ENCODE measurements around the gene CCT6A.
"Not testable (repeated sequence)": the region's sequence is repeated elsewhere in the genome, so short reads cannot be mapped to it uniquely, and the experiment has no call there.

The CCT6A gene

GRCh38 chr7:56079450-56080185 is 28.1 kb downstream of the CCT6A start:
- peaks cover 68% of the 10 kb centered on the region for H3K4me1 ChIP-seq
- peak overlapping the region; percentile 71 for H3K4me2 ChIP-seq
- peak overlapping the region; percentile 61 for H3K9ac ChIP-seq
- peaks cover 67% of the 10 kb centered on the region for H3K36me3 ChIP-seq
- peak overlapping the region; percentile 77 for H3K27ac ChIP-seq
- H3K4me3 ChIP-seq = no peak overlapping the region
- H3K27me3 ChIP-seq = no peaks in the 10 kb centered on the region
- no peak for TF ChIP-seq Cebpa-rat (IDR thresholded peaks at IDR 0.05)
- no peaks in the 10 kb centered on the region for H4K20me1 ChIP-seq
- H3K9me3 ChIP-seq = no peaks in the 10 kb centered on the region

GRCh38 chr7:56080726-56081435 is 29.3 kb downstream of the CCT6A start:
- peak overlapping the region; percentile 77 for H3K27ac ChIP-seq
- H3K9ac ChIP-seq = peak overlapping the region; percentile 61; the same call in 1 of the 2 replicates
- H3K27me3 ChIP-seq, H3K9me3 ChIP-seq, H3K4me3 ChIP-seq, H4K20me1 ChIP-seq: not testable (repeated sequence)
- H3K36me3 ChIP-seq = peaks cover 61% of the 10 kb centered on the region
- peak overlapping the region; percentile 71 for H3K4me2 ChIP-seq
- H3K4me1 ChIP-seq = peaks cover 81% of the 10 kb centered on the region

GRCh38 chr7:56081626-56082340 is 30.2 kb downstream of the CCT6A start:
- H3K4me3 ChIP-seq = no peak overlapping the region
- H3K9me3 ChIP-seq = no peaks in the 10 kb centered on the region
- peak overlapping the region; percentile 77 for H3K27ac ChIP-seq
- peaks cover 83% of the 10 kb centered on the region for H3K4me1 ChIP-seq
- H3K27me3 ChIP-seq = no peaks in the 10 kb centered on the region
- no peaks in the 10 kb centered on the region for H4K20me1 ChIP-seq
- no peak overlapping the region for H3K9ac ChIP-seq
- peaks cover 61% of the 10 kb centered on the region for H3K36me3 ChIP-seq
- TF ChIP-seq Cebpa-rat (IDR thresholded peaks at IDR 0.05) = no peak
- peak overlapping the region; percentile 78 for H3K4me2 ChIP-seq

- H3K9me3 ChIP-seq = no peaks in the 10 kb centered on the region
- H3K36me3 ChIP-seq = peaks cover 62% of the 10 kb centered on the region
- H4K20me1 ChIP-seq = no peaks in the 10 kb centered on the region
- peak overlapping the region; percentile 77 for H3K27ac ChIP-seq
- H3K9ac ChIP-seq = peak overlapping the region; percentile 45; the same call in 1 of the 2 replicates
- no peaks in the 10 kb centered on the region for H3K27me3 ChIP-seq
- H3K4me3 ChIP-seq = 0 out of 2 replicates have a peak overlapping the region, but pooled peaks have one; percentile 1
- peak overlapping the region; percentile 78 for H3K4me2 ChIP-seq
- TF ChIP-seq Cebpa-rat (IDR thresholded peaks at IDR 0.05) = no peak
- peaks cover 78% of the 10 kb centered on the region for H3K4me1 ChIP-seq
These were observed 31.7 kb downstream of the CCT6A start for GRCh38 chr7:56083150-56083785.

GRCh38 chr7:56086761-56087160 is 35.2 kb downstream of the CCT6A start:
- Histone ChIP-seq H3K4me3 (no peak overlapping the region), H3K36me3 (peaks cover 63% of the 10 kb centered on the region), H3K27me3 (no peaks in the 10 kb centered on the region), H3K4me2 (no peak overlapping the region), H4K20me1 (no peaks in the 10 kb centered on the region), H3K9me3 (no peaks in the 10 kb centered on the region), H3K4me1 (peaks cover 61% of the 10 kb centered on the region), H3K27ac (0 out of 2 replicates have a peak overlapping the region, but pooled peaks have one; percentile 26), H3K9ac (no peak overlapping the region)
- TF ChIP-seq Cebpa-rat (IDR thresholded peaks at IDR 0.05) = no peak

- H3K36me3 ChIP-seq = peaks cover 57% of the 10 kb centered on the region
- no peaks in the 10 kb centered on the region for H4K20me1 ChIP-seq
- no peak for TF ChIP-seq Cebpa-rat (IDR thresholded peaks at IDR 0.05)
- peaks cover 61% of the 10 kb centered on the region for H3K4me1 ChIP-seq
- H3K27me3 ChIP-seq = no peaks in the 10 kb centered on the region
- H3K4me3 ChIP-seq = no peak overlapping the region
- H3K27ac ChIP-seq = no peak overlapping the region; the same call in 1 of the 2 replicates
- H3K9me3 ChIP-seq = no peaks in the 10 kb centered on the region
- H3K4me2 ChIP-seq = no peak overlapping the region
- H3K9ac ChIP-seq = no peak overlapping the region
These were observed 35.9 kb downstream of the CCT6A start for GRCh38 chr7:56087445-56087844.

GRCh38 chr7:56091591-56091990 is 40.0 kb downstream of the CCT6A start:
- H3K36me3 ChIP-seq = peaks cover 49% of the 10 kb centered on the region

GRCh38 chr7:56092388-56092787 is 40.8 kb downstream of the CCT6A start:
- not testable (repeated sequence) for H3K4me3 ChIP-seq
- peaks cover 36% of the 10 kb centered on the region for H3K4me1 ChIP-seq

More at GRCh38 chr7:56091591-56091990, 40.0 kb downstream of the CCT6A start:
- no peaks in the 10 kb centered on the region for H3K27me3 ChIP-seq
- H3K4me1 ChIP-seq = peaks cover 36% of the 10 kb centered on the region
- H3K9me3 ChIP-seq = no peaks in the 10 kb centered on the region
- H3K27ac ChIP-seq = peak overlapping the region; percentile 18; the same call in 1 of the 2 replicates
- no peak overlapping the region for H3K4me3 ChIP-seq
- H3K4me2 ChIP-seq = no peak overlapping the region
- H4K20me1 ChIP-seq = no peaks in the 10 kb centered on the region
- no peak for TF ChIP-seq Cebpa-rat (IDR thresholded peaks at IDR 0.05)
- H3K9ac ChIP-seq = no peak overlapping the region

GRCh38 chr7:56092789-56093531 is 41.4 kb downstream of the CCT6A start, which contains the start of gene PHKG1:
TSS of gene PHKG1 (minus strand) at chr7:56092952. CDS start at chr7:56088941, 4,011 bp downstream.
- peak within 1 kb of the TSS; percentile 55 for H3K27ac ChIP-seq
- H4K20me1 ChIP-seq = no peaks in the 10 kb centered on the region
- H3K36me3 ChIP-seq = peaks cover 51% of the 10 kb centered on the region
- no peaks in the 10 kb centered on the region for H3K9me3 ChIP-seq
- peak within 1 kb of the TSS; percentile 43 for H3K4me2 ChIP-seq
- no peak for TF ChIP-seq Cebpa-rat (IDR thresholded peaks at IDR 0.05)
- no peak within 1 kb of the TSS for H3K4me3 ChIP-seq
- H3K9ac ChIP-seq = 0 out of 2 replicates have a peak within 1 kb of the TSS, but pooled peaks have one; percentile 6
- H3K27me3 ChIP-seq = no peaks in the 10 kb centered on the region
- peaks cover 36% of the 10 kb centered on the region for H3K4me1 ChIP-seq

More at GRCh38 chr7:56092388-56092787, 40.8 kb downstream of the CCT6A start:
- H4K20me1 ChIP-seq, H3K27me3 ChIP-seq, H3K9me3 ChIP-seq: not testable (repeated sequence)
- H3K9ac ChIP-seq = 0 out of 2 replicates have a peak overlapping the region, but pooled peaks have one; percentile 6
- H3K4me2 ChIP-seq = peak overlapping the region; percentile 43
- H3K36me3 ChIP-seq = peaks cover 49% of the 10 kb centered on the region
- peak overlapping the region; percentile 55; the same call in 1 of the 2 replicates for H3K27ac ChIP-seq
